HG02852 (cell line): Measurements from ENCODE around the gene APBA2.

Experiments
- ATAC-seq: cut with Tn5 transposase; IDR thresholded peaks from one replicate; pipeline ENCODE4 v1.9.1; 2021; ENCODE audit warnings: mild to moderate bottlenecking, moderate library complexity; ENCODE audit not compliant: unreplicated experiment

The APBA2 gene

GRCh38 chr15:29128671-29129070 lies 242.9 kb downstream of the APBA2 start:
- ATAC-seq = no peak

DNA sequence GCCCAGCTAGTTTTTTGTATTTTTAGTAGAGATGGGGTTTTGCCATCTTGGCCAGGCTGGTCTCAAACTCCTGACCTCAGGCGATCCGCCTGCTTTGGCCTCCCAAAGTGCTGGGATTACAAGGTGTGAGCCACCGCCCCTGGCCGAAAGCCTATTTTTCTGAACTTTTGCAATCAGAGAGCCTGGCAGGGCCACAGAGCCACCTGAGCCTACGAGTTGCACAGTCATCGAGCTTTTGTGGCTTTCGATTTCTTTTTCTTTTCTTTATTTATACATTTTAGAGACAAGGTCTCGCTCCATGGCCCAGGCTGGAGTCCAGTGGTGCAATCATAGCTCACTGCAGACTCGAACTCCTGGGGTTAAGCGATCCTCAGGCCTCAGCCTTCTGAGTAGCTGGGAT lies 243.4 kb downstream of the APBA2 start:
- no peak for ATAC-seq

DNA sequence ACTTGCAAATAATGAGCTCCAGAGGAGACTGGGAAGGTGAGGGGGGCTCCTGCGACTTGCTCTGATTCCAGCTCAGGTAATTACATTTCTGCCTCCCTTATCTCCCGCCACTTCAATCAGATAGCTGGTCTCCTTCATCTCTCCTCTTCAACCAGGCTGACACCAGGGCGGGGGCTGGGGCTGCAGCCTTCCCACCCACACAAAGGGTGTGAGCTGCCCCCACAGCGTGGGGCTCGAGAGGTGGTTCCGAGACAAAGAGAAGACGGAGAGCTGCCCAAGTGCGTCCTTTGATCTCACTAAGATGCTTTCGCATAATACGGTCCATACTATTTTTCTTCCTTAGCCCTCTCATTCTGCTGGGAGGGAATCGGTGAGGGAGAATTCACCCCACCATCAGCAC lies 244.2 kb downstream of the APBA2 start:
- ATAC-seq = no peak

GRCh38 chr15:29130476-29130875 lies 244.7 kb downstream of the APBA2 start:
- ATAC-seq = no peak

- ATAC-seq = no peak
Measured at GRCh38 chr15:29130951-29131839, 245.4 kb downstream of the APBA2 start.

GRCh38 chr15:29131840-29132420 lies 246.2 kb downstream of the APBA2 start:
- ATAC-seq = no peak

DNA sequence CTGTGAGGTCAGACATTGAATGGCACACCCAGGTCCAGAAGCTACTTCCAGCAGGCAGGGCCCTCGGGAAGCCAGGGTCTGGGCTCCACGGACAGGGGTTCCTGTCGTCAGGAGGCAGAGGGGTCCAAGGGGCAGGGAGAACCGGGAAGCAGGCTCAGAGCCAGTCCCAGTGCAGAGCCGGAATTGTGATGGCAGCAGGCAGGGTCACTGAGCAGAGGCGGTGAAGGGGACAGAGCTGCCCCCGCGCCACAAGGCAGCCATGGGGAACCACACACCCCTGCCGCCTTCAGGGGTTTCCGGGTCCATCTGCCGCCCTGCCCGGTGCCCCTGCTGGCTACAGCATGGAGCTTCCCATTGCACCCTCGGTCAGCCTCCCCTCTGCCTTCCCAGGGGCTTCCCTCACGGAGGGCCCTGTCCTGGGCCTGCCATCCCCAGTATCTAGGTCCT lies 247.0 kb downstream of the APBA2 start:
- ATAC-seq = no peak

- no peak for ATAC-seq
Measured at GRCh38 chr15:29133321-29133720, 247.5 kb downstream of the APBA2 start.

- no peak for ATAC-seq
Measured at GRCh38 chr15:29133791-29134190, 248.0 kb downstream of the APBA2 start.

DNA sequence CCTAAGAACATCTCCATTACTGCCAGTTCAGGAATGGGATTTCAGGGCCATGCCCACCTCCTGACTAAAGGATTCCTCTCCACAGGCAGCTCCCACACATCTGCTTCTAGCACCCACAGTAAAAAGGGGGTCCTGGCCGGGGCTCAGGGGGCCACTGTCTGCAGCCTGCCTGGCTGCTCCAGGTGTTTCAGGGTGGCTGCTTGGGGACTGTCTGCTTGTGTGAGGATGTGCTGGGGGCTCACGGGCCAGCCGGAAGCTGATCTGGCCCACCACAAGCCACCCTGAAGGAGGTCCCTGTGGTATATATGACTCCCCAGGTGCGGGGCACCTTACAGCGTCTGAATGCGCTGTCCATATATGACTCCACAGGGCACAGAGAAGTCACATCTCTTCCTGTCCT lies 248.5 kb downstream of the APBA2 start:
- no peak for ATAC-seq

GRCh38 chr15:29134641-29135308 lies 249.0 kb downstream of the APBA2 start:
- ATAC-seq = no peak

- no peak for ATAC-seq
Measured at GRCh38 chr15:29135309-29135657, 249.5 kb downstream of the APBA2 start.

- no peak for ATAC-seq
Measured at GRCh38 chr15:29135702-29136646, 250.2 kb downstream of the APBA2 start.

- ATAC-seq = no peak
Measured at GRCh38 chr15:29138260-29138659, 252.5 kb downstream of the APBA2 start.

GRCh38 chr15:29139072-29139471 lies 253.3 kb downstream of the APBA2 start:
- no peak for ATAC-seq

DNA sequence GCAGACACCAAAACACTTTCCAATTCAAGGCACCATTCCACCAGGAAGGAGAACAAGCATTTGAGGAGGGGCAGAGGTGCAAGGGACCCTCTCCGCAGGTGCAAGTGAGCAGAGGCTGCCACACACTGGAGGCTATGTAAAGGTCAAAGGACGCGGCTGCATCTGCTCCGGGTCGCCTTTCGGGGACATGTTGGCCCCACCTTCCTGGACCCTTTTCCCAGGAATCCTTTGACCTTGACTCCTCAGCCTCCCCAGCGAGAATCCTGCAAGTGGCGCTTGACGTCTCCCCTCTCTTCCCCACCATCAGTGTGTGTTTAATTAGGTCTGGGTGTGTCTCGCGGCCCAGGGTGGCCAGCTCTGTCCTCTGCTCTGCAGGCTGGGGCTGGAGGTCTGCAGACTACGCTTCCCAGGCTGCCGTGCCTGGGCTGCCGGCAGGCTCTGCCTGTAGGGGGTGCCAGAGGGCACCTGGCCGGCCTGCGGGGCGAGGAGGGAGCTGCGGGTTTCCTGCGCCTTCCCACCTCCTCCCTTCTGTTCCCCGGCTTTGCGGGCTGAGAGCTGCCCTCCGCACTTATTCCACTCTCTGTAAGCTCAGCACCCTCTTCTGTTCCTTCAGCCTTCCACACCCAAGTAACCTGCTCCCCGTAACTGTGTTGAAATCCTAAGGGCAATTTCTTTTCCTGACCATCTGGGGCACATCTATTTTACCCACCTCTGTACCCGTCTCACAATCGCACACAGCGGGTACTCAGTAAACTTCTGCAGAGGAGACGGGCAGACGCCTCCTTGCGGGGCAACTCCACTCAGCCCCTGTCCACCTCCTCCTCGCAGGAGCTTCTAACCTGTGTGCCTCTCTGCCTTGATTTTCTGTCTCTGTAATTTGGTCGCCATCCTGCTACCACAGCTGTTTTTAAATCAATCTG lies 254.0 kb downstream of the APBA2 start:
- ATAC-seq = no peak

GRCh38 chr15:29140475-29141307 lies 254.9 kb downstream of the APBA2 start:
- ATAC-seq = no peak

DNA sequence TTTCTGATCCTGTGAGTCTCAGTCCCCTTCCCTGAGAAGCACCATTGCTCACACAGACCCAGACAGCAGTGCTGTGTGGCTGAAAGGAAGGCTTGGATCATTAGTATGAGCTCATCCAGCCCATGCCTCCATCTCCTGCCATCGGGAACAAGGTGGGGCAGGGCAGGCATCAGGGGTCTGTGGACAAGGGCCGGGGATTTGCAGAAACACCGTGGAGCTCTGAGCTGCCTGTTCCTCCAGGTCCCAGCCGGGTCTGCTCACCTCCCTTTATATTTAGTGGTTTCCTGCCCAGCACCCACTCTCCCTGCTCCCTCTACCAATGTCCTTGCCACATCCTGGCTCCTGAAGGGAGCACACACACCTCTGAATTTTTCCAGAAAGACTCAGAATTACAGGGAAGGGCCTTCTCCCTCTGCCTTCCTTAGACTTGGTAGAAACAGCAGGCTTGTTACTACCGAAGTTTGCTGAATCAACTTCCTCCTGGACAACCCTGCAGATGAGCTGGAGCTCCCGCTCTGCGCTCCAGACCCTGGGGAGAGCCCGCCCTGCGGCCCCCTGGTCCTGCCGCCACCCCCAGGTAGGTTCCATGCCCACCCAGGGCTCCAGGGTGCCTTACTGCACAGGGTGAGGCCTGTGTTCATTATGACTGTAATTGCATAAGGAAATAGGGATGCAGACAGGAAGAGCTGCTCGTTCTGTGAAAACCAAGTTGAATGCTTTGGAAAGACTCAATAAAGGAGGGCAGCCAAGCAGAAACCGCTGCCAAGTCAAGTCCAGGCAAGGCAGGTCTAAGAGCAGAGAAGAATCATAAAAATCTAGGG lies 255.7 kb downstream of the APBA2 start:
- ATAC-seq = no peak
